PC-3 (cell line): ENCODE measurements around the gene F2RL1.

ENCODE experiments used
- EZH2 ChIP-seq: fragments of 300-600 bp; sonication (generic); IDR thresholded peaks from one replicate; pipeline ENCODE4 v1.6.1; 2017; ENCODE audit warnings: antibody characterized with exemption, mild to moderate bottlenecking, low read length; ENCODE audit not compliant: unreplicated experiment
- EZH2phosphoT487 ChIP-seq: fragments of 300-600 bp; sonication (generic); IDR thresholded peaks from 2 replicates; pipeline ENCODE4 v1.6.1; 2018; ENCODE audit warnings: mild to moderate bottlenecking, antibody characterized with exemption, low read length, borderline replicate concordance
- TF ChIP-seq, protein P1 (sequence below): fragments of 300-600 bp; sonication (generic); conservative IDR thresholded peaks from 2 replicates; pipeline ENCODE4 v1.5.1; 2017; ENCODE audit warnings: antibody characterized with exemption, low read depth, mild to moderate bottlenecking, low read length

DNA sequence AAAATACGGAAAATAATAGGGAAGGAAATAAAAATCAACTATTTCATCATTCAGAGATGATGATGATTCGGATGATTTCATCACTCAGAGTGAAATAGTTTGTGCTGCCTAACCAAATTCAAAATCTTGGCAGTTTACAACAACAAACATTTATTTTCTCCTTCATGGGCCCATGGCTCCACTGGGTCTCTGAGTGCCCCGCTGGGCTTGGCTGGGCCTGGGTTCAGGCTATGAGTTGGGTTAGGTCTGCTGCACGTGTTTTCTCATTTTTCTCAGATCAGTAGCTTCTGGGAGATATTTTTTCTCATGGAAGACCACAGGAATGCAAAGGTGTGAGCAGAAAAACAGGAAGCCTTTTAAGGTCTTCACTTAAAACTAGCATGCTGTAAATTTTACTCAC lies 24.0 kb upstream of the F2RL1 start:
- TF ChIP-seq, protein P1, sequence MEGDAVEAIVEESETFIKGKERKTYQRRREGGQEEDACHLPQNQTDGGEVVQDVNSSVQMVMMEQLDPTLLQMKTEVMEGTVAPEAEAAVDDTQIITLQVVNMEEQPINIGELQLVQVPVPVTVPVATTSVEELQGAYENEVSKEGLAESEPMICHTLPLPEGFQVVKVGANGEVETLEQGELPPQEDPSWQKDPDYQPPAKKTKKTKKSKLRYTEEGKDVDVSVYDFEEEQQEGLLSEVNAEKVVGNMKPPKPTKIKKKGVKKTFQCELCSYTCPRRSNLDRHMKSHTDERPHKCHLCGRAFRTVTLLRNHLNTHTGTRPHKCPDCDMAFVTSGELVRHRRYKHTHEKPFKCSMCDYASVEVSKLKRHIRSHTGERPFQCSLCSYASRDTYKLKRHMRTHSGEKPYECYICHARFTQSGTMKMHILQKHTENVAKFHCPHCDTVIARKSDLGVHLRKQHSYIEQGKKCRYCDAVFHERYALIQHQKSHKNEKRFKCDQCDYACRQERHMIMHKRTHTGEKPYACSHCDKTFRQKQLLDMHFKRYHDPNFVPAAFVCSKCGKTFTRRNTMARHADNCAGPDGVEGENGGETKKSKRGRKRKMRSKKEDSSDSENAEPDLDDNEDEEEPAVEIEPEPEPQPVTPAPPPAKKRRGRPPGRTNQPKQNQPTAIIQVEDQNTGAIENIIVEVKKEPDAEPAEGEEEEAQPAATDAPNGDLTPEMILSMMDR: no peak
- TF ChIP-seq EZH2phosphoT487 (no peak), EZH2 (no peak)
